ENCODE data around the gene FOXQ1.

DNA sequence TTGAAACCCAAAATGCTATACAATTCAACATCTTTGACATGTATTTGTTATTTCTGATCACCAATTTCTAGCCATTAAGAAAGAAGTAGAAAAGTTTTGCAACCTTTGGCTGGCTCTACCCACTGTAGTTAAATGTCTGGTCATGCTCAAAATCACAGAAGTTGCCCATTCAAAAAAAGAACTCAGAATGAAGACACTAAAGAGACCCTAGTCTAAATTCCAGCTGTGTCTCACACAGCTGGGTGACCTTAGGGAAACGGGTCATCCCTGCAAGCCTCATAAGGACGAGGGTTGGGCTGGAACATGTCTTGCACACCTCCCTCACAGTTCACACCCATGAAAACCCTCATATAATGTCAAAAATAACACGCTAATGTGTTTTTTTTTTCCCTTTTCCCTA lies 10.3 kb downstream of the FOXQ1 start:
- TF ChIP-seq NFATC3 (IDR thresholded peaks at IDR 0.05) (no peak), SAP30 (IDR thresholded peaks at IDR 0.05; ENCODE audit: borderline replicate concordance, insufficient read depth, low read depth, low read length, poor library complexity, severe bottlenecking) (no peak), GABPA (tag; conservative IDR thresholded peaks at IDR 0.05; ENCODE audit: low read depth) (no peak), NFRKB (IDR thresholded peaks at IDR 0.05; ENCODE audit: low read depth) (no peak), SRF (CRISPR knock-in tag; IDR thresholded peaks at IDR 0.05) (no peak), HDAC2 (IDR thresholded peaks at IDR 0.05) (no peak), ZNF12 (CRISPR knock-in tag; IDR thresholded peaks at IDR 0.05) (no peak), ZNF274 (IDR thresholded peaks at IDR 0.05; ENCODE audit: borderline replicate concordance, low read depth, low read length) (no peak), EZH2 (IDR thresholded peaks at IDR 0.05; ENCODE audit: borderline replicate concordance, low read depth, low read length) (no peak), SIN3A (IDR thresholded peaks at IDR 0.05; ENCODE audit: borderline replicate concordance in 2 of 2, control insufficient read depth in 1 of 2, low read depth in 2 of 2, low read length in 2 of 2) (no peak), JUND (IDR thresholded peaks at IDR 0.05; ENCODE audit: borderline replicate concordance, low read depth, low read length) (no peak), JUND (tag; IDR thresholded peaks at IDR 0.05; ENCODE audit: borderline replicate concordance, low read depth, low read length) (no peak), JUNB (CRISPR knock-in tag; conservative IDR thresholded peaks at IDR 0.05) (no peak), ZBED1 (IDR thresholded peaks at IDR 0.05) (no peak)

All from K562 (cell line).